ENCODE measurements around the gene RNF115.
"Not testable (repeated sequence)": the region's sequence is repeated elsewhere in the genome, so short reads cannot be mapped to it uniquely, and the experiment has no call there.

RNF115 gene

DNA sequence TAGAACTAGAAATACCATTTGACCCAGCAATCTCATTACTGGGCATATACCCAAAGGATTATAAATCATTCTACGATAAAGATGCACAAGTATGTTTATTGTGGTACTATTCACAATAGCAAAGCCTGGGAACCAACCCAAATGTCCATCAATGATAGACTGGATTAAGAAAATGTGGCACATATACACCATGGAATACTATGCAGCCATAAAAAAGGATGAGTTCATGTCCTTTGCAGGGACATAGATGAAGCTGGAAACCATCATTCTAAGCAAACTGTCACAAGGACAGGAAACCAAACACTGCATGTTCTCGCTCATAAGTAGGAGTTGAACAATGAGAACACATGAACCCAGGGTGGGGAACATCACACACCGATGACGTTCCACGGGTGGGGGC is 97.7 kb downstream of the RNF115 start:
- not testable (repeated sequence) for DNase-seq

GRCh38 chr1:145720878-145721671 is 102.8 kb downstream of the RNF115 start:
- DNase-seq = peak; percentile 3

DNA sequence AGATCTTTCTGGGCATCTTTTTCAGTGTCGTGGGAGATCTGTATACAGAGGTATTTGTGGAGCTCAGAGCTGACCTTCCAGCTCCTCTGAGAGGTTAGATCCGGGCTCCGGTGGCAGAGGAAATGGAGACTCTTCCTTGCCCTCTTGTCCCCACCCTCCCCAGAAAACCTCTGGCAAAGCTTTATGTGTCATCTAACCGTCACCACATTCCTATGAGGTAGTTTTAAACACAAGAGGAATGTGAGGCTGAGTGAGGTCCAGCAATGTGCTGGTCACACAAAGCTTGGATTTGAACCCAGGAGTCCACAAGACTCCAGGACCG is 103.4 kb downstream of the RNF115 start:
- DNase-seq = no peak

DNA sequence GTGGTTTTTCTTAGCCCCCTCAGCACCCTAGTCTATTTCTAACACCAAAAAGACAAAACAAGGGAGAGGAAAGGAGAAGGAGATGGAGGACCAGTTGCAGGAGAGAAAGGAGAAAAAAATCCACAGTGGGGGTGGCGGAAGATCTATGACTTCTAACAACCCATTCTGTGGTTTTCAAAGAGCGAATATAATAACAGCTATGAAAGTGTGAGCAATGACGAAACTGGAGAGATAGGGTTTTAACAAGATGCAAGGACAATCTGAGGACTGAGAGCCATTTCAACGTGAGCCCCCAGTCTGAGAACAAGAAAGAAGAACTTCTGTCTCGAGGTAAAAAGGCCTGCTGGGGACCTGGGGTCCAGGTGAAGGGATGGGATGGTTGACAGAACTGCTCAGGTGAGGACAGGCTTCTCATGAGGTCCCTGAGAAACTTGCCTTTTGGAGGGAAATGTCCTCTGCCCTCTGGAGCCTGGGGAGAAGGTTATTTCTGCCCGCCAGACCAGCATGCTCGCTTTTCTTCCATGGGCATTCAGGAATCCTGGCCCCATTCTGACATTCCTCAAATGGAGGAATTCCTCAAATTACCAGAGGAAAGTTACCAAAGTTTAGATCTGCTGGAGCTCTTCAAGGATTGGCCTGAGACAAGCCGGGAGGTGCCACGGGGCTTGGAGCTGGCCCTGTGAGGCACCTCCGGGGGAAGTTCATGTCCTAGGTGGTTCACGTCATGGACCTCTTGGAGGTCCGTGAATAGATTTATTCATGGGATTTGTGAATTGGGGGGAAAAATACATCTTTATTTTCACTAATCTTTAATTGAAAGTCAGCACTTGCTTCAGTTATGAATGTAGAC is 104.4 kb downstream of the RNF115 start, which contains the start of gene CD160:
Gene CD160, plus strand, starts transcription at position 270 of the 850 bp plus-strand sequence. CDS start 8,829 bp downstream, outside the sequence.
- no peak for DNase-seq

GRCh38 chr1:145718465-145718864 is 105.4 kb downstream of the RNF115 start:
- not testable (repeated sequence) for DNase-seq

- DNase-seq = no peak
These were observed 106.1 kb downstream of the RNF115 start for GRCh38 chr1:145717833-145718232.

DNA sequence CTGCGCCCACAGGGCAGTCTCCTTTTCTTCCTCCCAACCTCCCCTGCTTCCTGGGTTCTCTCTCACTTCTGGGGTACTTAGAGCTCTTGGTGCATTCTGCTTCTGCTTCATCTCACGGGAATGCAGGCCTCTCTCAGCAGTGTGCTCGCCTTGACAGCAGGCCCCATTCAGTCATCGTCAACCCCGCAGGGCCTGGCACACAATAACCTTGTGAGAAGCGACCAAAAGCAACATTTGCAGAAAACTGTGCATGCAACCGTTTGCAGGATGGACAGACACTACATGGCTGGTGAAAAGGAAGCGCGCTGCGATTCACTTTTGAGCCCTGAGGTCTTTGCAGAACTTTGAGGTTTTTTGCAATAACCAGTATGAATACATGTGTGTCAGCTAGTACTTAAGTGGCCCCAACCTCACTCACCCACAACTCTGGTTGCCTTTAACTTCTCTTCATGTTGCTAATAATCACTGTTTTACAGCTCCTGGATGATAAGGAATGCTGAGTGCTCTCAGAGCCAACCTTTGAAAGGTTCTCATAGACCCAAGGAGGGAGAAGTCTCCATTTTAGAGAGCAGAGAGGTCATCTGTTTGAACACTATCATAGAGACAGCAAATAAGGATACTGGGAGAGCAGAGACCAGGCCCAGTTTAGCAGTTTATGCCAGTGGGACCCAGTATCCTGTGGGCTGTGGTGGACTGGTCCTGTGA is 107.1 kb downstream of the RNF115 start:
- DNase-seq = no peak

DNA sequence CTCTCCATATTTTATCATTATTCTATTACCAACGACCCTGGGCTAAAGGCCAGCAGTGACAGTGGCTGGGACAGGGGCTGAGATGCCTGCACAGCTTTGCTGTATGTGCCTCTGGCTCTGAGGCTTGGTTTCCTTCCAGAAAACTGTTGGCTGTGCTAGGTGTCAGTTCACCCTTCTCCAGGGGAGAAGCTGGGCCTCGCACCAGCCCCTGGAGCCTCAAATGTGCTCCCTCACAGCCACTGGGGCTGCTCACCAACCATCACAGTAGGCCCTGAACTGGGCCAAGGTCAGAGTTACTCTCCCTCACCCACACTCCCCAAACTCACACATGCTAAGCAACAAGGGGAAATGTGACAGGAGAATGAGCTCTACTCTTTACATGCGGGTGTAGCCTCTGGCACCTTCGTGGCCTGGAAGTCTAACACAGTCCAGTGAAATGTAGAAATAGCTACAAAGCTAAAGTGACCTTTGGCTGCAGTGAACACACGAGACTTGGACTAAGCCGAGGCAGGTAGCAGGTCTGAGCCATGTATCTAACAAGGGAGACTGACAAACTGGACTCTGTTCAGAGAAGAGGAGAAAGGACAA is 109.3 kb downstream of the RNF115 start:
- DNase-seq = no peak

- no peak for DNase-seq
These were observed 112.7 kb downstream of the RNF115 start for GRCh38 chr1:145711213-145711651.

GRCh38 chr1:145710291-145711027 is 113.4 kb downstream of the RNF115 start:
- DNase-seq = no peak

DNA sequence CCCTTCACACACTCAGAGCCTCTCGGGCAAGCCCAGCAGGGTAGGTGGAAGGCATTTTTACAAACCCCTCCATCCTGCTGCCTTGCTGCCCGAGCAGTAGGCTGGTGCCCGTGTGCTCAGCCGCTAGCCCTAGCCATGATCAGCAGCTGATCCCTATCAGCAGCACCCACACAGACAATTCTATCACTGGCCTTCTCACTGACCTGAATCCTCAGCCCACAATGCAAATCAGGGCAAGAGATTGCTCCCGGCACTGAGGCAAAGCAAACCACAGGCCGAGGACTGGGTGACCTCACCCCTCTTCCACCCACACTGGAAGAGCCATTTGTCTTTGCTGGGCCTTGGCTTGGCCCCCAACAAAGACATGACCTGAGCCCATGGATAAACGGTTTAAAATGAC is 115.8 kb downstream of the RNF115 start:
- no peak for DNase-seq

GRCh38 chr1:145707183-145707867 is 116.6 kb downstream of the RNF115 start, which contains the start of gene PDZK1:
PDZK1 (minus strand) TSS chr1:145707368; CDS start chr1:145688021, 19,347 bp downstream.
- no peak for DNase-seq

- DNase-seq = no peak
These were observed 117.7 kb downstream of the RNF115 start for GRCh38 chr1:145706086-145706664.

GRCh38 chr1:145705622-145706021 is 118.3 kb downstream of the RNF115 start:
- DNase-seq = no peak

DNA sequence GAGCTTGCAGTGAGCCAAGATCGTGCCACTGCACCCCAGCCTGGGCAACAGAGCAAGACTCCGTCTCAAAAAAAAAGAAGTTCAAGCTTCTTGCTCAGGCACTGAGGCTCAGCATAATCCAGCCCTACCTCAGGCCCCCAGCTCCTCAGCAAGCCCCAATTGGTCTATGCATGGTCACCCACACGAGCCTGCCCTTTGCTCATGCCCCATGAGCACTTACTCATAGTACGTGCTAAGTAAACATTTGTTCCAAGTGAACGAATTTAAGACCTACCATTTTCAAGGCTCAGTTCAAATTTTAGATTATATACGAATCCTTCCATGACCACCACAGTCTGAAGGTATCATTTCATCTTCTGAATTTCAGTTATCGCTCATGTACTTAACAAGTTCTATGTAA is 121.1 kb downstream of the RNF115 start:
- DNase-seq = no peak

DNA sequence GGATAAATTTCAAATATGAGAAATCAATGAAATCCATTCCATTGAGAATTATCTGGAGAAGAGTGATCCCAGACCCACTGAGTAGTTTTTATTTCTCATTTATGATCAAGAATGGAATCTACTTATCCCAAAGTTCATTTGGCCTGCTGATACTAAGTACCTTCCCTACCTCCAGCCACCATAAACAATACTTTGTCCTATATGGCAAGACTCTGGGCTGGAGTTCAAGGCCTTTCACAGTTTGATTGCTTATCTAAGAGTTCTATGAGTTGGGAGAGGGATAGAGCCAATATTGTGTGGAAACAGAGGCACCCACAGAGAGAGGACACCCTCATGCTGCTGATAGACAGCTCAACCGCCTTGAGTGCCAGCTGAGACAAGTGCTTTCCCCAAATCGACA is 121.8 kb downstream of the RNF115 start:
- DNase-seq = no peak

- no peak for DNase-seq
These were observed 122.5 kb downstream of the RNF115 start for GRCh38 chr1:145701306-145701862.

DNA sequence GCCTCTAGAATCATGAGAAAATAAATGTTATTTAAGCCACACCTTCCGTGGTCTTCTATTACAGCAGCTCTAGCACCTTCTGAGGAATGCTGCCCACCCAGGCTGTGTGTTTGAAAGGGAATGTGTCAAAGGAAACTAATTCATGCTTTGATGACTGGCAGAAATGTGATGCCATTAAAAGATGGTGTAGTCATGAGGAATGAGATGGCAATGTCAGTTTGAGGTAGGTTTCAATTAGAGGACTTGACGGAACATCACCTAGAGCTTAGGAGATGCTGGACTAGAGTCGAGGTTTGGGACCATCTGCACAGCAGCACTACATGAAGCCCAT is 127.3 kb downstream of the RNF115 start:
- no peak for DNase-seq

DNA sequence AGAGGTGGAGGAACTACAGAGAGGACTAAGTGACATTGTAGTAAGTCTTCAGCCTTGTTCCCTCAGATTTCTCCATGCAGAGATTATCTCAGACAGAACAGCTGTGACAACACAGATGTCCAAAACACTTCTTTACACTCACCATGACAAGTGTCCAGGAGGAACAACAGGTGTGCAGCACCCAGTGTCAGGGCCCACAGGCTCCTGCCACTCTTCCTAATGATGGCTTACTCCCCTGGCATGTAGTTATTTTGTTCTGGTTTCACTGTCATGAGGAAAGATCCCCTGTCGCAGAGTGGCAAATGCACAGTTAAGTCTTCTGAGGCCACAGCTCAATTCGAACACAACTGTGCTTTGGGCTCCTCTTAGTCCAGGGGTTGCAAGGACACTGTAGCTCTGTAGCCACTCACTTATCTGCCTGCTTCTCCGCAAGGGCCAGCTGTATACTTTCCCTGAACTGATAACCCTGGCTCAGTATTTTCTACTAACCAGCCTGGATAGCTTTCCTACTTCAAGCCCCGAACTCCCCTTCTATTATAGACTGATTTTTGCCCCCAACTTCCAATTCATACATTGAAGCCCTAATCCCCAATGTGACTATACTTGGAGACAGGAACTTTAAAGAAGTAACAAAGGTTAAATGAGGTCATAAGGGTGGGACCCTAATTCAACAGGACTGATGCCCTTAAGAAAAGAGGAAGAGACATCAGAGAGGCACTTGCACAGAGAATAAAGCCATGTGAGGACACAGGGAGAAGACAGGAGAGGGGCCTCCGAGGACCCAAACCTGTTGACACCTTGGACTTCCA is 127.9 kb downstream of the RNF115 start:
- DNase-seq = no peak

Data from NCI-H2029 (cell line).